Endothelial cell (in vitro differentiated cells): Measurements from ENCODE around the gene SPA17. TPM values are rescaled to one million over a fixed set of nuclear protein-coding genes. Genes with fewer than 3 reads are reported as not detected.

Source experiments
- DNase-seq: peaks from one replicate; pipeline ENCODE4 v3.0.0; 2021; ENCODE audit warnings: low spot score
- H3K27ac Mint-ChIP-seq: one replicate; pipeline ENCODE4 v1.8.0; 2021; ENCODE audit warnings: mixed read lengths, inconsistent platforms; ENCODE audit not compliant: unreplicated experiment
- H3K27me3 Mint-ChIP-seq: one replicate; pipeline ENCODE4 v1.8.0; 2021; ENCODE audit warnings: mild to moderate bottlenecking, moderate library complexity, mixed read lengths, inconsistent platforms; ENCODE audit not compliant: unreplicated experiment
- H3K36me3 Mint-ChIP-seq: one replicate; pipeline ENCODE4 v1.8.0; 2021; ENCODE audit warnings: mild to moderate bottlenecking, low read depth, mixed read lengths, inconsistent platforms; ENCODE audit not compliant: unreplicated experiment
- H3K4me1 Mint-ChIP-seq: one replicate; pipeline ENCODE4 v1.8.0; 2021; ENCODE audit warnings: mild to moderate bottlenecking, mixed read lengths, inconsistent platforms; ENCODE audit not compliant: unreplicated experiment
- H3K4me3 Mint-ChIP-seq: one replicate; pipeline ENCODE4 v1.8.0; 2021; ENCODE audit warnings: mild to moderate bottlenecking, mixed read lengths, inconsistent platforms; ENCODE audit not compliant: unreplicated experiment
- H3K9me3 Mint-ChIP-seq: one replicate; pipeline ENCODE4 v1.8.0; 2021; ENCODE audit warnings: mixed read lengths, inconsistent platforms; ENCODE audit not compliant: unreplicated experiment
- total RNA-seq: library from RNA; stranded (reverse); fragmentation: NEBNext Ultra II Directional; extraction: Animal tissue kit (Norgen Biotek cat#: 25700); gene quantifications from one replicate; pipeline ENCODE4 v1.2.1, GENCODE V29; 2021; ENCODE audit not compliant: unreplicated experiment
- TF ChIP-seq, protein P1 (sequence below): fragments of 200-600 bp; sonication (generic); IDR thresholded peaks from one replicate; pipeline ENCODE4 v1.5.0; 2021; ENCODE audit warnings: antibody characterized with exemption; ENCODE audit not compliant: unreplicated experiment

The SPA17 gene
- total RNA-seq, 1 donor from 2014 or later = 4.3 TPM

DNA sequence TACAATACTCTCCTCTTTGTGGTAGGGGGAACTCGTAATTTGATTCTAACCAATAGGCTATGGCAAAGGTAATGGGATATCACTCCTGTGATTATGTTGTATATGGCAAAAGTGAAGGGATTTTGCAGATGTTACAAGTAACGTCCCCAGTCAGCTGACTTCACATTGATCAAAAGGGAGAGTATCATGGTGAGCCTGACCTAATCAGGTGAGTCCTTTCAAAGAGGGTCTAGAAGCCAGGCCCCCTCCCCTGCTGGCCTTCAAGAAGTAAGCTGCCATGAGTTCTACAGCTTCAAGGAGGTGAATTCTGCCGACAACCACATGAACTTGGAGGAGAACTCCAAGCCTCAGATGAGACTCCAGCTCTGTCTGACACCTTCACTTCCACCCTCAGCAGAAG is 31.1 kb upstream of the SPA17 start:
- DNase-seq = no peak
- TF ChIP-seq, protein P1, sequence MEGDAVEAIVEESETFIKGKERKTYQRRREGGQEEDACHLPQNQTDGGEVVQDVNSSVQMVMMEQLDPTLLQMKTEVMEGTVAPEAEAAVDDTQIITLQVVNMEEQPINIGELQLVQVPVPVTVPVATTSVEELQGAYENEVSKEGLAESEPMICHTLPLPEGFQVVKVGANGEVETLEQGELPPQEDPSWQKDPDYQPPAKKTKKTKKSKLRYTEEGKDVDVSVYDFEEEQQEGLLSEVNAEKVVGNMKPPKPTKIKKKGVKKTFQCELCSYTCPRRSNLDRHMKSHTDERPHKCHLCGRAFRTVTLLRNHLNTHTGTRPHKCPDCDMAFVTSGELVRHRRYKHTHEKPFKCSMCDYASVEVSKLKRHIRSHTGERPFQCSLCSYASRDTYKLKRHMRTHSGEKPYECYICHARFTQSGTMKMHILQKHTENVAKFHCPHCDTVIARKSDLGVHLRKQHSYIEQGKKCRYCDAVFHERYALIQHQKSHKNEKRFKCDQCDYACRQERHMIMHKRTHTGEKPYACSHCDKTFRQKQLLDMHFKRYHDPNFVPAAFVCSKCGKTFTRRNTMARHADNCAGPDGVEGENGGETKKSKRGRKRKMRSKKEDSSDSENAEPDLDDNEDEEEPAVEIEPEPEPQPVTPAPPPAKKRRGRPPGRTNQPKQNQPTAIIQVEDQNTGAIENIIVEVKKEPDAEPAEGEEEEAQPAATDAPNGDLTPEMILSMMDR = no peak
- H3K27ac Mint-ChIP-seq = no peak overlapping the region
- H3K4me3 Mint-ChIP-seq = no peak overlapping the region
- peaks cover 13% of the 10 kb centered on the region for H3K36me3 Mint-ChIP-seq
- no peaks in the 10 kb centered on the region for H3K9me3 Mint-ChIP-seq
- H3K4me1 Mint-ChIP-seq = peaks cover 10% of the 10 kb centered on the region
- H3K27me3 Mint-ChIP-seq = peaks cover 2% of the 10 kb centered on the region

DNA sequence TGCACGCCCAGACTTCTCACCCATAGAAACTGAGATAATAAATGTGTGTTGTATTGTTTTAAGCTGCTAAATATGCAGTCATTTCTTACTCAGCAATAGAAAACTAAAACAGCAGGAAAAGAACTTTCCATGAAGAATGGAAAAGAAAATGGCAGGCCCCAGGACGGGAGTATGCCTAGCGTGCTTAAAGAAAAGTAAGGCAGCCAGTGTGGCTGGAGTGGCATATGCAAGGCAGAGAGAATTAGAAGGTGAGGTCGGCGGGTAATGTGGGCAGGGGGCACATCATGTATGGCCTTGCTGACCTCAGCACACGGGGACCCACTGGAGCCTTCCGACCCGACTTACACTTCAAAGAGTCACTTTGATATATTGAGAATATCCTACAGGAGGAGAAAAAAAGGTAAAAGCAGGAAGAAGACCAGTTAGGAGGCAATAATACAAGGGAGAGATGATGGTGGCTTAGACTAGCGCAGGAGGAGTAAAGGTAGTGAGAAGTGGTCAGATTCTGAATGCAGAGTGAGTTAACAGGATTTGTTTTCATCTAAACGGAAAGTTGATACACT is 30.6 kb upstream of the SPA17 start:
- Mint-ChIP-seq H3K27ac (no peak overlapping the region), H3K4me1 (peaks cover 10% of the 10 kb centered on the region), H3K4me3 (no peak overlapping the region), H3K9me3 (no peaks in the 10 kb centered on the region), H3K27me3 (peaks cover 2% of the 10 kb centered on the region), H3K36me3 (peaks cover 9% of the 10 kb centered on the region)
- no peak for DNase-seq
- TF ChIP-seq, protein P1 = no peak

DNA sequence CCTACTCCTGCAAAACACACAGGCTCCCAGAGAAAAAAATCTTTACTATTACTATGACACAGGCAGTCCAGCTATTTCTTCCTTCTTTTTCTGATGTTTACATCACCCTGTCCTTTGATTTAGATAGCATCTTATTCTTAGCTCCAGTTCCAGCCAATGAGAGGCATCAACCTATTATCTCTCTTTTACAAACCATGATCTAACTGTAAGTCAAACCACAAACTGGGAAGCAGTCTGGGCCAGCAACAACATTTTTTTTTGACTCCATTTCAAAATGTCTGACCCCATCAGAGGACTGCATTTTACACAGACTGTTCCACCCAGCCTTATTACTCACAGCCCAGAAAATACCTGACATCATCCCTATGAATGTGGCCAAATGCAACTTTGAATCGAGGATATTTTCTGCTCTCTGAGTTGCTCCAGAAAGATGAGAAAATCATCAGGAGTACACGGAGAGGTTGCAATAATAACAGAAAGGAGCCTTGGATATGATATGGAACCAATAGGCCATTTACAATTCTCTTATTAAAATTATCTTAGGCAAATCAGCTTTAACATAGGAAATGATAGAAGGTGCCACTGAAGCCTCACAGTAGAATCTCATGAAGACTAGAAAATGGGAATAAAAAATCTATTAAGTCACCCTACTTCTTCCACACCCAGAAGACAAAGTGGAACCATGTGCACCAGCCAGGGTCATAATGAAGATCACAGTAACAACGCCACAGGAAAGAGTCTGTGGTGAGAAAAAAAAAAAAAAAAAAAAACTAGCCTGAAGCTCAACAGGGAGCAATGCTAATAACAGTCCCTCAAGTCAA is 29.9 kb upstream of the SPA17 start:
- peaks cover 3% of the 10 kb centered on the region for H3K27me3 Mint-ChIP-seq
- H3K9me3 Mint-ChIP-seq = no peaks in the 10 kb centered on the region
- peaks cover 8% of the 10 kb centered on the region for H3K4me1 Mint-ChIP-seq
- no peak overlapping the region for H3K27ac Mint-ChIP-seq
- TF ChIP-seq, protein P1 = no peak
- H3K4me3 Mint-ChIP-seq = no peak overlapping the region
- H3K36me3 Mint-ChIP-seq = peaks cover 9% of the 10 kb centered on the region
- no peak for DNase-seq

DNA sequence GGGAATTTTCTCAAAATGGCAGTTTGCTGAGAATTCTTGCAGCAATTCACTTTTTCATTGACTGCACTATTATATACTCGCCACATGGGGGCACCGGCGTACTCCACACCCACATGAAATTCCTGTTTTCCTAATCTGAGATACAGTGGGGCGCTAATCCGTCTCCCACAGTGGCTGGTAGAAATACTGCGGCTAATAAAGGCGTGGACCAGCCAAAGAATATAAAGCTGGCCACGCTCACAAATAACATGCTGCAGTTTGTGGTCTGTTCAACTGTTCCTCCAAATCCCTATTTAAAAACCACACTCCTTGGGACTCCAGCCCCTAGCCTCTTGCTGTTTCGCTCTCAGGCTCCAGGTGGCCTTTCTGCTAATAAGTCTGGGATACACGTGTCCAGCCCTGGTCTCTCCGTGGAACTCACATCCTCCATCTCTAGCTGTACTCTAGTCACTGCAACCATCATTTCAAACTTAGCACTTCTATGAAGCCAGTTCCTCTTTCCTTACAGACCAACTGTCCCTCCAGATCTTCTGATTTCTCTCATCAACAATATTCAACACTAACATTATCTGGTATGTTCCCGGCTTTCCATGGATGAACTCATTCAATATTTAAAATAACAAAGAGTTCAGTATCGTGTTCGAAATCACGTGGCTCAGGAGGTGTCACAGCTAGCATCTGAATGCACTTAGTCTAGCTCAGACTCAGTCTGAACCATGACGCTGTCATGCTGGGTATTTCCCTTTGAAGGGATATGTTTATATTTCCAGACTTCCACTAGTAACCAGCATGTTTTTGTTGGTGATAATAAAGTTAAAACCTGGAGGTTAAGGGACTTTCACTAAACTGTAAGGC is 29.1 kb upstream of the SPA17 start:
- H3K4me1 Mint-ChIP-seq = peaks cover 6% of the 10 kb centered on the region
- peak overlapping the region; percentile 48 for H3K4me3 Mint-ChIP-seq
- peak overlapping the region; percentile 12 for H3K27ac Mint-ChIP-seq
- H3K9me3 Mint-ChIP-seq = no peaks in the 10 kb centered on the region
- DNase-seq = peak; percentile 56
- H3K36me3 Mint-ChIP-seq = peaks cover 9% of the 10 kb centered on the region
- TF ChIP-seq, protein P1 = peak; percentile 96
- peaks cover 3% of the 10 kb centered on the region for H3K27me3 Mint-ChIP-seq
